HCEC 1CT (cell line): ENCODE measurements around the gene OAT.
"Not testable (repeated sequence)": the region's sequence is repeated elsewhere in the genome, so short reads cannot be mapped to it uniquely, and the experiment has no call there.

Experiments used
- DNase-seq: peaks from one replicate; pipeline ENCODE4 v3.0.0-alpha.2; 2017

Gene OAT

DNA sequence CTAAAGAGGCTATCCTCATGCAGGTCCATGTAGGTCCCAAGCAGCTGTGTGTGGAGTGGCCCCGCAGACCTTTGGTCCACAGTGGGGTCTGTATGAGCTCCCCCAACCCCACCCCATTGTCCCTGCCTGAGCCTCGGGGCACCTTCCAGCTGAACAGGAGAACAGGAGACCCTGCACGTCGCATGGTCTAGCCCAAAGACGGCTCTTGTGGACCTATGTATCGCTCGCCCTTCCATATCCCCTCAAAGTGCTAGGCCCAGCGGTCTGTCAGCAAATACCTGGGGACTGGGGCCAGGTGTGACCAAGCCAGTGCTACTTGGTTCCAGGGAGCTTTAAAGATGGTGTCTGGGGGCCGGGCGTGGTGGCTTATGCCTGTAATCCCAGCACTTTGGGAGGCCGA lies 43.0 kb downstream of the OAT start:
- no peak for DNase-seq

DNA sequence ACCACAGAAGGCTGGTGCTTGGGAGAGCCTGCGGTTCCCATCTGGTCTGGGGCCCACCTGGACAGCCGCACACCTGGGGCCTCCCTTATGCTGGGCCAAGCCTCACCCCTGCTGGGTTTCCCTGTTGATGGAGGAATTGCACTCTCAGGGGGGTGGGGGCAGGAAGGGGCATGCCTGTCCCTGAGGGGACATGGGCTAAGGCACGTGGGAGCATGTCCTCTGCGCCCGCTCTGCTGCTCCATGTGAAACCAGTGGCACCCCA lies 43.4 kb downstream of the OAT start:
- no peak for DNase-seq

DNA sequence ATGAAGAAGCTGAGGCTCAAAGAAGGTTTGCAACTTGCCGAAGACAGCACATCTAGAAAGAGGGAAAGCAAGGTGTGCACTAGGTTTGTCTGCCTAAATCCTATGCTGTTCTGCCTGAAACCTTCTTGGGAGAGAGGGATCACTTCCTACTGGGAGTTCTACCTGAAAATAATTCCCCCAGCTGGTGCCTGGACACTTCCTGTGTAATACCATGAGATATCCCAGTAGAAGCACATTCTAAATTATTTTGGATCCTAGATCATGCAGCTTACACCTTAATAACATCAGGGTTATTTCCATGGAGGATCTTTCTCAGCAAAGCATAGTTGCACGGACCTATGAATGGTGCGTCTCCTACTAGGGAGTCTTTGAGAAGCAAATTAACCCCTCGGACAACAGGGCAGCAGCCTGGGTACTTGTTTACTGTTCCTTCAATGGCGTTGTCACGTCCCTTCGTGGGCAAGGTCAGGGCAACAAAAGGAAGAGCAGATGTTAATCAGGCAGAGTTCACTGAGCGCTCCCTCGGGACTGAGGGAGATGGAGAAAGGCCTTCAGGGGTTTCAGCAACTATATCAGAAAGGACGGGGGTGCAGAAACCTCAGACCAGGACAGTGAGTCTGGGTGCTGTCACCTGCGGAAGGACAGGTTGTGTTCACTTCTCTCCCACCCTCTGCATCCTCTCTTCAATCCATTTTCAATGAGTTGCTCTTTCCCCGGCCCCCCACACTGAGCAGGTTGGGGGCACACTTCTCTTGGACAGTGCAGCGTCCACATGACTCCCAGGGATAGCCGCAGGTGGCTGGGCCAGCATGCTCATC lies 44.0 kb downstream of the OAT start:
- DNase-seq, result no peak

DNA sequence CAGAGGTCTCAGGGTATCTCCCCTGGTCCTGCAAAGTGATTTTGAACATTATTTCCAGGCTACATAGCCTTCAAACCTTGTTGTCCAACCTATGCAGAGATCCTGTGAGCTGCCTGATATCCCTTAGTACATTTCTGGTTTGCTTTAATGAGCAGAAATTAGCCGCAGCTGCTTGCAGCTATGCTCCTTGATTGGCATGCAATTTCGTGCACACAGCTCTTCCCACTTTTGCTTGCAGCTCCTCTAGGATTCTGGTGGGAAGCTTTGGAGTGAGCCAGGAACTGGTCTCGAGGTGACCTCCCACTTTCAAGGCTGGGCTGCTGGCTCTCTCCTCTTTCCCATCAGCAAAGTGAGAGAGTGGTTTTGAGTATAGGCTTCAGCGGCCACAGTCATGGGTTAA lies 45.8 kb downstream of the OAT start:
- no peak for DNase-seq

DNA sequence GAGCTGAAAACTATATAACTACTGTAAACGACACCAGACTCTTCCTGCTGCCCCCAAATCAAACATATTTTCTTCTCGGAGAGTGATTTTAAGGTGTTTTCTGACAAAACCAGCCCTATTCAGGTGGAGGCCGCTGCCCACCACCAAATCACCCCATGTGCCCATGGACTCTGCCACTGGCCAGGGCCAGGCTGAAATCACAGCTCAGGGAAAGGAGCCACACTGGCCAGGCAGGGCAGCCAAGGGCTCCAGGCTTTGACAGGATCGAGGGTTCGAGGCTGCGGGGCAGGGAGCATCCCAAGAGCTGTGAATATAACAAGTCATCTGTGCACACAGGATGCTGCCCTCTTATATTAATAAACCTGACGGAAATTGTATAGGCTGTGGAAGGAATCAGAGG lies 48.3 kb downstream of the OAT start:
- no peak for DNase-seq

DNA sequence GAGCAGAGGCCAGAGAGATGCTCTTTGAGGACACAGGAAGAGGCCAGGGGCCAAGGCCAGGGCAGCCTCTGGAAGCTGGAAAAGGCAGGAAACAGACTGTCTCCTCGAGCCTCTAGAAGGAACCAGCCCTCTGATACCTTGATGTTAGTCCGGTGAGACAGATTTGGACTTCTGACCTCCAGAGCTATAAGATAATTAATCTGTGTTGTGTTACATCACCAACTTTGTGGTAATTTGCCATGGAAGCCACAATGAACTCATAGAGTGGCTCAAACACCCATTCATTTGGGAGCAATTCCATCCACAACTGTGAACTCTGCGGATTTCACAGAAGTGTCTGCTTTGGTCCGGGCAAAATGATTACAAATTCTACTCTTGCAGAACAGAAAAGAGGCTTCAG lies 48.7 kb downstream of the OAT start:
- DNase-seq, result no peak

DNA sequence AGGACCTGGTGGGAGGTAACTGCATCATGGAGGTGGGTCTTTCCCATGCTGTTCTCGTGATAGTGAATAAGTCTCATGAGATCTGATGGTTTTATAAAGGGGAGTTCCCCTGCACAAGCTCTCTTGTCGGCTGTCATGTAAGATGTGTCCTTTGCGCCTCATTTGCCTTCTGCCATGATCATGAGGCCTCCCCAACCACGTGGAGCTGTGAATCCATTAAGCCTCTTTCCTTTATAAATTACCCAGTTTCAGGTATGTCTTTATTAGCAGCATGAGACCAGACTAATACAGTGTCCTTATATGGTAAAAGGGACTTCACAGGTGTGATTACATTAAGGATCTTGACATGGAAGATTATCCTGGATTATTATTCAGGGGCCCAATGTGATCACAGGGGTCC lies 49.2 kb downstream of the OAT start:
- DNase-seq, result not testable (repeated sequence)

DNA sequence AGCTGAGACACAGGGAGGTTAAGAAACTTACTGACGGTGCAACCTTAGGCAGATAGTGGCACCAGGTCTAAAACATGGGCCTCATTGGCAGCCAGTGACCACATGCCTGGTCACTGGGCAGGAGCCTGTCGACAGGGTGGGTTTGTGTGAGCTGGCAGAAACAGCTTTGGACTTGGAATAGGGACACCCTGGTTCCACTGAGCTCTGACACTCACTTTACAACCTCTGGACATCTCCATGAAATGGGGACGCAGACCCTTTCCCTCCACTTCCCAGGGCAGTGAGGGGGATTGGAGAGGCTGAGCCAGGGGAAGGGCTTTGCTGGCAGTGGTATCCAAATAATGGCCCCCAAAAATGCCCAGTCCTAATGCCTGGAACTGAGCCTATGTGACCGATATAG lies 49.7 kb downstream of the OAT start:
- no peak for DNase-seq

DNA sequence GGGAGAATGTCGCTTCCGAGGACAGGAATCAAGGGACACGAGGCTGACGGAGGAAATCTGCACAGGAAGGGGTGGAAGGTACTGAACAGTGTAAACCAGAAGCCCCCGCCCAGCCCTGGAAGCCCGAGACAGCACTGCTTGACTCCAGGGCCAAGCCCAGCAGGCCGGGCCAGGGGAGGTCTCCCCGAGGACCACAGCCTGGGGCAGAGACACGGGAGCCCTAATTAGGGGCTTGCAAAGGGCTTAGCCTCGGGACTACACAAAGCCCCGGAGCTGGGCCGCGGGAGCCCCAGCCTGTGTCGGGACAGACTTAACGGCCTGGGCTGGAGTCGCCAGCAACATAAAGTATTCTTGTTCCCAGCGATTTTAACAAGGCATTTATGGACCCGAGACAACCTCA lies 50.8 kb downstream of the OAT start:
- DNase-seq, result no peak

DNA sequence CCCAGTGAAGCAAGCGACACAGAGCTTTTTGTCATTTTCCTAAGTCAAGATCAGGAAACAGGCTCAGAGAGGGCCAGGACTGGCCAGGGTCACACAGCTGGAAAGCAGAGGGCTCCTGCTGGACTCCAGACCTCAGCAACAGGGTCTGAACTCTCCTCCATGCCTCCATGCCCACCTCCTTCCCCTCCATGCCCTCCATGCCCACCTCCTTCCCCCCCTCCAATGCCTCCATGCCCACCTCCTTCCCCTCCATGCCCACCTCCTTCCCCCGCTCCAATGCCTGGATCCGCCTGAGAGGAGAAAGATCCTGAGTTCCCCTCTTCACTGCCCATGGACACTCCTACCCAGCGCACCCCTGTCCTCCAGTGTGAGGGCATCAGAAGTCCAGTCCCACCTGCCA lies 51.3 kb downstream of the OAT start:
- DNase-seq, result no peak

DNA sequence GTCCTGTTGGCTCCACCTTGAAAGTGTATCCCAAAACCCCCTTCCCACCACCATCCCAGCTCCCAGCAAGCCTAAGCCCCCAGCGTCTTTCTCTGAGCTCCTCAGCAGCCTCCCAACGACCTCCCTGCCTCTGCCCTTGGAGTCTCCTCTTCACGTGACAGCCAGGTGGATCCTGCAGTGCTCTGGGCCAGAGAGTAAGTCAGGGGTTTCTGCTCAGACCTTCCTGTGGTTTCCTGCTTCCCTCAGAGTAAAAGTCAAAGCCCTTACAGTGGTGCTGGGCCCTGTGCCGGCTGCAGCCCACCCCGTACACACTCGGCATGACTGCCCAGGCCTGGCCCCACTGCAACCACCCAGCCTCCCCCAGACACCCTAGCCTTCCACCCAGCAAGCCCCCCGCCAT lies 51.9 kb downstream of the OAT start:
- DNase-seq, result no peak

DNA sequence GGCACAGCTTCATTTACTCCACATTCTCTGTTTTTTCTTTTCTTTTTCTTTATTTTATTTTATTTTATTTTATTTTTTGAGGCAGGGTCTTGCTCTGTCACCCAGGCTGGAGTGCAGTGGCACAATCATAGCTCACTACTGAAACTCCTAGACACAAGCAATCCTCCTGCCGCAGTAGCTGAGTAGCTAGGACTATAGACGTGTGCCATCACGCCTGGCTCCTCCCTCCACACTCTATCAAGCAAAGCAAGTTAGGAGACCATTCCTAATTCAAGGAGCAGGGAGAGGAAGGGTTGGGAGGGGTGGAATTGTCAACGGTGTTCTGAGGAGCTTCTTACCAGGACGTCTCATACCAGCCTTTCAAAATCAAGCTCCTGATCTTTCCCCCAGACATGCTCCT lies 52.4 kb downstream of the OAT start:
- DNase-seq, result no peak

DNA sequence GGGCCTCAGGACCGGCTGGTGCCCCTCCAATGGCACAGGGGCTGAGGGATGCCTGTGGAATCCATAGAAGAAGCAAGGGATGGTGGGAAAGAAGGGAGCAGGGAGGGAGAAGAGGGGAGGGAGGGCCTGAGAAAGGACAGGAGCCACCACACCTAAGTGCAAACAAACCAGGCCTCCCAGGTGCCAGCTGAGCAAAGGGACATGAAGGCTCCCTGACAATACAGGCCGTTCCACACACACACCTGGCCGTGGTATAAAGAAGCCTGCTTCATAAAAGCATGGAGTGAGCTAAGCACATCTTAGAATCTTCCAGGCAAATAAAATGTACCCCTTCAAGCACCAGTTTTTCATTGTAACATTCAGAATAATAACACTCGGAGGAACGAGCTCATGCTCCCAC lies 54.0 kb downstream of the OAT start:
- DNase-seq, result no peak

DNA sequence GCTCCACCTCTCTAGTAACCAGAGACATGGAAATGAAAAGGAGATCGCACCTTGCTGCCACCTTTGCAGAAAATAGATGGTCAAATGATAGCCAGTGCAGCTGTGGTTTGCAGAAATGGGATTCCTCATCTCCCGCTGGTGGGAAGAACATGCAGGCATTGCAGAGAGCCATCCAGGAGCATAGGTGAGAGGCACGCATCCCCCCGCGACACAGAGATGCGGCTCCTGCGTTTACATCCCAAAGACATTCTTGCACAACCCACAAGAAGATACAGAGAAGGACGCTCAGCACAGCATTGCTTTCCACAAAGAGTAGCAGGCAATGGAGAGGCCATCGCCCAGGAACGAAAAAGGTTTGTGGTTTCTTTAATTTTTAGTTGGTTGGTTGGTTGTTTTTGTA lies 56.2 kb downstream of the OAT start:
- no peak for DNase-seq

DNA sequence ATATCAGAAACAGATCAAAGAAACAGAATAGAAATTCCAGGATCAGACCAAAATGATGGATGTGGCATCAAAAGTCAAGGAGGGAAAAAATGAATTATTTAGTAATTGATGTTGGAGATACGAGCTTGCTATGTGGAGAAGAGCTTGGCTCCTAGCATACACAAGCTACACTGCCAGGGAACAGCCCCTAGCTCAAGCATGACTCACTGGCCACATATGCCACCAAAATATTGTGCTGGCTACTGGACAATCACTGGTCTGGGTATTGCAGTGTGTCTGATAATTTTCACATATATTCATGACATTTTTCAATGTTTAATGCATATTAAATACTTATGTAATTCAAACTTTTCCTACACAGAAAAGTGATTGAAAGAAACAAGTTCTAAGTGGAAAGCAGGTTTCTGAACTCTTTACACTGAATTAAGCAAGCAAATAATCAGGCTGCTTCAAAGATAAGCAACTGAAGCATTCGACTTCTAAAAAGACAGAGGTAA lies 59.3 kb downstream of the OAT start:
- DNase-seq, result no peak

DNA sequence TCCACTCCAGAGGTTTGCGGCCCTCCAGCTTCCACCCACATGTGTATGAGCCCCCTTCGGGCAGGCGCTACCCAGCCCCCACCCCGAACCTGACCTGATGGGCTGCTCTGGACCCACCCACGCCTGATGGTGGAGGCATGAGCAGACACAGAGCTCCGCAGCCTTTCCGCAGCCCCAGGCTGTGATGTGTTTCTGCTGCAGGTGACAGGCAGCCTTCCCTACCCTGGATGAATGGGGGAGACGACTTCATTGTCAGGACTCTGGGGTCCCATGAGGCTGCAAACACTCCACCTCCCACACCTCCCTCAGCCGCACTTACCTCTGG lies 61.2 kb downstream of the OAT start:
- no peak for DNase-seq

DNA sequence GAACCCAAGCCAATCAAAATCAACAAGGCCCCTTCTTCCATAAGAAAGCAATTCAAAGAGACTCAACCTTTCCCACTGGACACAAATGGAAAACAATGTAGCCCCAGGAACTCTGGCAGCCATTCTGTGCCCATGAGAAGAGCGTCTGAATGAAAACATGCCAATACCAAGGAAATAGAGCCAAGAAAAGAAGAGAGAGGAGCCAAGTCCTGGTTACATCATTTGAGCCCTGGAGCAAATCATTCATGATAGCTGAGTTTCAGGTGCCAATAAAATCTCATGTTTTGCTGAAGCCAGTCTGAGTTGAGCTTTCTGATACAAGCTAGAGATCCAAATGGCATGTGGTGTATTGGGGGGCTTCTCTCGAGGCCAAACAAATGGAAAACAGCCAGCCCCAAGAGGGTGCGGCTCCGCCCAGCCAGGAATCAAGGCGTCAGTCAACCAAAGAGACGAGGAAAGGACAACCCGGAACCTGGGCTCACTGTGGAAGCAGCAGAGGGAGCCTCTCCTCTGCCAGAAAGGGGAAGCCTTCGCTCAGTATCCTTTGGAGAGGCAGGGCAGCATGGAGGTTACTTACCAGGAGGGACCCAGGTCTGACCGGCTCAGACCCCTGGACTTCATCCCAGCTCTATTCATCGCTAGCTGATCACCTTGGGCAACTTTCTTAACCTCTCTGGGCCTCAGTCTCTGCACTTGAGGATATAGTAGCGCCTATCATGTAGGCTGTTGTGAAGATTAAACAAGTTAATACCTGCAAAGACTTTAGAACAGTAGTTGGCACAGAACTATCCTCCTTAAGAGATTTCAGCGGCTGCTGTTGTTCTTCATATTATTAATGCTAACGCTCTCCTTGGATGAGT lies 61.8 kb downstream of the OAT start:
- DNase-seq, result no peak

DNA sequence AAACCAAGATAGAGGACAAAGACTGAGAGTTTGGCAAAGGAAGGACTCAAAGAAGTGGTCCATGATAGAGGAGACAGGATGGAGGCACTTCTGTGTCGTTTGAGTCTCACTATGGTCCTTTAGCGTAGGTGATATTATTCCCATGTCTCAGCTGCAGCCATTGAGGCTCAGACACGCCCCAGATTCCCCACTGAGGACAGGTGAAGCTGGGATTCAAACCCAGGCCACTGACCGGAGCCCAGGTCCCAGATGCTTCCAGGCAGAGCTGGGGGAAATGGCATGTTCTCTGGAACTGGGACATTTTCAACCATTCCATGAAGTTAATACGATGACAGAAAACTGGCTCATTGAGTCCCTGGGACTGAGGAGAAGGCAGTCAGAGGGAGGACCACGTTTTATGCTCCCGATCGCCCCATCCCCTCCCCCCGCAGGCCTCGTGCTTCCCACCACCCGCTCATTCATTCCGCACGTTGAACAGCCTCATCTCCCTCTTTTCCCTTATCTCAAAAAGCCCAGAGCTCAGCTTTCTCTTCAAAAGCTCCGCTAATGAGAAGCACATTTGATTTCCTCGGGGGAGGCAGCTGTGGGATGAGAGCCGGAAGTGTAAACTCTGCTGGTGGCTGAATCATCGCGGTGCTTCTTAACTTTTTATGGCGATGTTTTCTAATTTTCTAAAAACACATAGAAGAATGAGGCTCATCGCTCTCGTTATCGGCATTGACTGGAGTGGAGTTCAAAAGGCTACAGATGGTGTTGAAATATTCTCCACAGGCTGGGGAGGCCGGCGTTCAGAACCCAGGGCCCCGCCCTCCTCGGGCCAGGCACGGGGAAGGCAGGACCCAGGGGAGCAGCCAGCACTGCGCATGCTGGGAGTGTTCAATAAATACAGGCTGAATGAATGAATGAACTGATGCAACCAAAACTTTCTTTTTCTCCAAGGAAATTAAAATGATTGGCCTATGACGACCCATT lies 64.0 kb downstream of the OAT start:
- peak; percentile 39 for DNase-seq

DNA sequence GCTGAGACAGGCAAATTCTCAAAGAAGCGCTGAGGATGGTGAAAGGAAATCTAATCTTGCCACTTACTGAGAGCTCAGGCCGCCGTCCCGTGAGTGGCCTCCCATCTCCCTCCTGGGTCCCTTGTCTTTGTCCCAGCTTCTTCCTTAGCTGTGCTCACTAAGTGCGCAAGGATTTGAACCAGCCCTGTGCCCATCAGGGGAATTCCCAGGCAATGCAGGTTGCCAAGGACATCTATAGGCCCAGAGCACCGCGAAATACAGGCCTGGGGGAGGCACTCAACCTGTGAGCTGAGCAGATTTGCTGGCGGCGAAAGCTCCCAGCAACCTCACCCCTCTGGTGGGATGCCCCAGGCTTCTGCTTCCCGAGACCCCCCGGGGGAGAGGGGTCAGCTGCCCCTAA lies 64.8 kb downstream of the OAT start:
- no peak for DNase-seq

DNA sequence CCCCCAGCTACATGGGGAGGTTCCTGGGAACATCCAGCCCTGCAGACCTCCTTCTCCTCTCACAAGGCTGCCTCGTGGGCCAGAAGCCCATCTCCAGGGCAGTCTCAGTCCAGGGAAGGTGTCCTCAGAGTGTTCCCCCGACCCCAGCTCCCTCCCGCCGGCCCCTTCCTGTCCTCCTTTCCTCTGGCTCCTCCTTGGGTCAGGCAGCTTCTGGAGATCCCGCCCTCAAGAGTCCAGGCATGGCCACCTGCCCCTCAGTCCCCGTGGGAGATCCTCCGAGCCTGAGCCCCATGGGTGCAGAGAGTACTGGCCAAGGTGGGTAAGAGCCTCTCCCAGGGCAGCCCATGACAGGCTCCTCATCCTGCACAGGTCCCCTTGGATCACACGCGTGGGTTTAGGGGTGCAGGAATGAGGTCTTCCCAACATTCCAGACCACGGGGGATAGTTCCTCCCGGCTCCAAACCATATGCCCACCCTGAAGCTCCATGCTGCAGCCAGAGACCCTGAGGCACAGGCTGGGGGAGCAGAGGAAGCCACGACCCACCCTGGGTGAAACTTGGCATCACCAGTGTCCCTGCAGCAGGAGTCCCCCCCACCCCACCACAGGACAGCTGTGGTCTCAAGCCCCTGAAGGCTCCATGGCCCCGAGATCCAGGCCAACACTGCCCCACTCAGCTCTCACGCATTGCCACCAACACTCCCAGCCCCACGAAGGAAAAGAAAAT lies 65.5 kb downstream of the OAT start:
- no peak for DNase-seq

DNA sequence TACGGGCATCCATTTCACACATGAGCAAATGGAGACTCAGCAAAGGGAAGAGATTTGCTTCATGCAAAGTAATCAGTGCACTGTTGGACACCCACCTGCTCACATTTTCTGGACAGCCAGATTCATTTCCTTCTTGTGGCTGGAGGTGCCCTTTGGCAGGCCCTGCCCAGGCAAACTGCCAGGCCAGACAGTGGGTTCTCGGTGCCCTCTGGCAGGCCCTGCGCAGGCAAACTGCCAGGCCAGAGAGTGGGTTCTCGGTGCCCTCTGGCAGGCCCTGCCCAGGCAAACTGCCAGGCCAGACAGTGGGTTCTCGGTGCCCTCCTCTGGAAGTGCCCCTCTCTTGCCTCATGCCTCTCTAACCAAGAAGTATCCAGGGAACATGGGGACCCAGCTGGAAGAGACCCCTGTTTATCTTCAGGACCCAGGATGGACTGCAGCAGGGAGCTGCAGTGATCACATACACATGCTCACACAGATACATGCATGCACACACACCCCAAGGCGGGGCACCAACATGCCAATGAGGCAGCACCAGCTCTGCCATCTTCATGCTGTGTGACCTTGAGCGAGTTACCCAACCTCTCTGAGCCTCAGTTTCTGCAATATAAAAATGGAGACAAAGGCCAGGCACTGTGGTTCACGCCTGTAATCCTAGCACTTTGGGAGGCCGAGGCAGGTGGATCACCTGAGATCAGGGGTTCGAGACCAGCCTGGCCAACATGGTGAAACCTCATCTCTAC lies 67.1 kb downstream of the OAT start:
- no peak for DNase-seq

DNA sequence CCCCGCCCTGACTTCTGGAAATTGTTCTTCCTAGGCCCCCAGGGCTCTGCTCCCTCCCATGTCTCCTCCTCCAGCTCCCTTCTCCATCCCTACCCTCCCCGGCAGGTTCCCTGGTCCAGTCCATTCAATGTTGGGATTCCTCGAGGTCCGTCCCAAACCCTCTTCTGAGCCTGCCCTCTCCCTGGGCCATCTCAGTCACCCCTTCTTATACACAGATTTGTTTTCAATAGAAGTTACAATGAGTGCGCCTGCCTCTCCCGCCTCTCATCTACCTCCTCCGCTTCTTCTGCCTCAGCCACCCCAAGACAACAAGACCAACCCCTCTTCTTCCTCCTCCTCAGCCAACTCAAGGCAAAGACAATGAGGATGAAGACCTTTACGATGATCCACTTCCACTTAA lies 67.9 kb downstream of the OAT start:
- DNase-seq, result no peak
